Inferior parietal cortex (tissue), 1 donor: ENCODE results near the gene BECN2.
"Not testable (repeated sequence)": the region's sequence is repeated elsewhere in the genome, so short reads cannot be mapped to it uniquely, and the experiment has no call there.

Experiments used
- DNase-seq: peaks from one replicate; pipeline ENCODE4 v3.0.0-alpha.2; 2016; ENCODE audit errors: extremely low spot score

The BECN2 gene

GRCh38 chr1:241979071-241979470, 21.5 kb downstream of the BECN2 start:
- DNase-seq = no peak

- DNase-seq = no peak
Measured at GRCh38 chr1:241979926-241980325, 22.4 kb downstream of the BECN2 start.

GRCh38 chr1:241985787-241986186, 28.2 kb downstream of the BECN2 start:
- DNase-seq = peak; percentile 44

- DNase-seq = not testable (repeated sequence)
Measured at GRCh38 chr1:241988389-241988930, 30.9 kb downstream of the BECN2 start.

- peak; percentile 30 for DNase-seq
Measured at GRCh38 chr1:241990040-241990439, 32.5 kb downstream of the BECN2 start.

GRCh38 chr1:241992734-241993133, 35.2 kb downstream of the BECN2 start:
- DNase-seq = no peak

- no peak for DNase-seq
Measured at GRCh38 chr1:241994171-241994570, 36.6 kb downstream of the BECN2 start.

- no peak for DNase-seq
Measured at GRCh38 chr1:241997401-241997998, 39.9 kb downstream of the BECN2 start.

- peak; percentile 25 for DNase-seq
Measured at GRCh38 chr1:241998412-241998921, 40.9 kb downstream of the BECN2 start.

- DNase-seq = no peak
Measured at GRCh38 chr1:241999026-241999425, 41.5 kb downstream of the BECN2 start, which contains the start of gene MAP1LC3C. Gene MAP1LC3C, minus strand, starts transcription at chr1:241999098. Its CDS starts 90 bp downstream, at chr1:241999008.

GRCh38 chr1:242000434-242000833, 42.9 kb downstream of the BECN2 start:
- DNase-seq = no peak

GRCh38 chr1:242002072-242002471, 44.5 kb downstream of the BECN2 start:
- DNase-seq = no peak

GRCh38 chr1:242002510-242002909, 44.9 kb downstream of the BECN2 start:
- no peak for DNase-seq

- DNase-seq = no peak
Measured at GRCh38 chr1:242004751-242005495, 47.4 kb downstream of the BECN2 start.

- no peak for DNase-seq
Measured at GRCh38 chr1:242005866-242006535, 48.4 kb downstream of the BECN2 start.

GRCh38 chr1:242006976-242007375, 49.4 kb downstream of the BECN2 start:
- no peak for DNase-seq
